A172 (cell line): Measurements from ENCODE around the gene CENPW. TPM values are rescaled to one million over a fixed set of nuclear protein-coding genes. Genes with fewer than 3 reads are reported as not detected.

Source experiments
- DNase-seq: peaks from one replicate; pipeline ENCODE4 v3.0.0-alpha.2; 2015; ENCODE audit warnings: low spot score
- total RNA-seq: library from RNA; depleted of rRNA; stranded (reverse); fragments of >200 nt; shearing (Covaris generic); gene quantifications from 2 replicates; pipeline ENCODE4 v1.2.3, GENCODE V29; 2014

Gene CENPW
- total RNA-seq, 1 experiment from 2014 or later: 59.6 TPM

DNA sequence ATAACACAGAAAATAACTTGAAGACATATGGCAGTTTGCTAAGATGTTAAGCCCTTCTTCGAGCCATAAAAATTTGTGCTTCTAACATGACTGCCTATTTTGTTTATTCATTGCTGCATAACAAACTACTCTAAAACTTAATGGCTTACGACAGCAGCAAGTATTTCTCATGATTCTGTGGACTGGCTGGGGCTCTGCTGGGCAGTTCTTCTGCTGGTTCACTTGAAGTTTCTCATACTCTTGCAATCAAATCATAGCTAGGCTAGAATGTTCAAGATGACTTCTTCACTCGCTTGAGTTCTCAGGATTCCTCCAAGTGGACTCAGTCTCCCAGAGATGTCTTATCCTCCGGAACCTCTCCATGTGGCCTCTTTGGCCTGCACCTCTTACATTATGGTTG, 33.4 kb downstream of the CENPW start:
- DNase-seq: no peak

DNA sequence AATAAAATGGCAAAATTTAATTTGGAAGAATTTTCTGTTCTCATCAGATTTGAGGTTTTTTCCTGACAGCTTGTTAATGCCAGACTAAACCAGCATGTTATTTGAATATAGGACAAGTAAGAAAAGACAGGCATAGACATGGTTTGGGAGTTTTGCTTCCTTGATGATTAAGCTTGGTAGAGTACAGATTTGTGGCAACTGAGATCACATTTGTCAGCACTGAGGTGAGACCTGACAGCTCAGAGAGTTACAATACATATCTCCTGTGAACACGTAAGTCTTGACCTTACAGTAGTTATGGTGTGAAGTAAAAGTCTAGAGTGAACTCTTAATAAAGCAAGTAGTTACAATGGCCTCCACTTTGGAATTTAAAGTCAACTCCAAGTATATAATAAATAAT, 34.5 kb downstream of the CENPW start:
- DNase-seq: no peak

DNA sequence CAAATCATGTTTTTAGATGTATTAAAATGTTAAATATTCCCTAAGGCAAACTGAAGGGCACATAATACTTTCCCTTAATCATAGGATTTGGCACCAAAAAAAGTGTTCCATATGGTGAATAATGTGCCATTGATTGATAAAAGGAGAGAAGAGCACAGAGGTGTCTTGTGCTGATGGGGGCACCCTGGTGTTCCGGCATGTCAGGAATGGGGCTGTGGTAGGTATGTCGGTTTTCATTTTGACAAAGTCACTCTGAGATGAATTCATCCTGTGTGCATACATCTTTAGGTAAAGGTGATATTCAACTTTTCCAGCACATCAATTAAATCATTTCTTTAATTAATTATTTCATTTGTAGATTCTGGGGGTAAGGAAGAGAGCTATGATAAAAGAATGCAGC, 36.8 kb downstream of the CENPW start:
- no peak for DNase-seq

- DNase-seq: no peak
Observed at GRCh38 chr6:126377594-126378153, 37.8 kb downstream of the CENPW start.

GRCh38 chr6:126380072-126380583, 40.2 kb downstream of the CENPW start:
- no peak for DNase-seq

DNA sequence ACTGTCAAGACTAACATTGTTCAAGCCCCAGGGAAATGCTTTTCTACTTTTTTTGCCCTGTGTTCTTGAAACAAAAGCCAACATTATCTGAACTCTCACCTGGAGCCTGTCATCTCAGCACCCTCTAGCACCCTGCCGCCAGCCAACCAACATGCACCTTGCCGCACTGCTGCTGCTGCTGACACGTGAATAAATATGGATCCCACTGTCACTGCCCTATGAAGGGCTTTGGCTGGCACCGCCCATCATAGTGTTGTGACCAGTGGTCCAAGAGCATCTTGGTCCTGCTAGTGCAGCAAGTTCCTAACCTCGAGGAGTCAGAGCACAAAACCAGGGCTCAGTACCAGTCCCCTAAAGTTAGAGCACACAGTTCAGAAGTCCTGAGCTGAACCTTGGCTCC, 41.6 kb downstream of the CENPW start:
- no peak for DNase-seq

DNA sequence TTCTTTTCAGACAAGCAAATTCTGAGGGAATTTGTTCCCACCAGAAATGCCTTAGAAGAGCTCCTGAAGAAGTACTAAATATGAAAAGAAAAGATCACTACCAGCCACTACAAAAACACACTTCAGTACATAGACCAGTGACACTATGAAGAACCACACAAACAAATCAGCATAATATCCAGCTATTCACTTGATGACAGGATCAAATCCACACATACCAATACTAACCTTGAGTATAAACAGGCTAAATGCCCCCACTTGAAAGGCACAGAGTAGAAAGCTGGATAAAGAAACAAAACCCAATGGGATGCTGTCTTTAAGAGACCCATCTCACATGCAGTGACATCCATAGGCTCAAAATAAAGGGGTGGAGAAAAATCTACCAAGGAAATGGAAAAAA, 43.3 kb downstream of the CENPW start:
- no peak for DNase-seq

- no peak for DNase-seq
Observed at GRCh38 chr6:126385536-126385935, 45.6 kb downstream of the CENPW start.

DNA sequence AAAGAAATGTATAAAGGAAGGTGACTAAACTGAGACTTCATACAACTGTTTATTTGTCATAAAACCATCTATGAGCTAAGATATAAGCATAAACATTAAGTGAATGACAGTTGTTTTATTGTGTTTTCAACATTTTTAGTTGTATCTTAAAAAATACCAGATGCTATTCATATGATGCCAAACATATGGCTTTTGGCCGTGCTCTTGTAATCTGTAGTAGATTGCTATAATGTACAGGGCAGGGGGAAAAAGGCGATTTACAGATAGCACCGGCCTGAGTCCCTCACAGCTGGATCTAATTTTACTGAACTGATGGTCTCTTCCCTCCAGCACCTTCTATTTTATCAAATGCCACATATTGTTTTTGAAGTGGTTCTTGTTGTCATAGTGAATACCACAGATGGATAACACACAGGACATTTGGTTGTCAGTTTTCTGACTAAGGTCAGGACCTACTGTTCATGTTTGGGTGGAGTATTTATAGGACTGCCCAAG, 48.2 kb downstream of the CENPW start:
- DNase-seq: no peak

GRCh38 chr6:126396131-126396530, 56.2 kb downstream of the CENPW start:
- DNase-seq: no peak
